Adipose tissue (tissue), 3 donors: ENCODE measurements around the gene TNIK. TPM values are rescaled to one million over a fixed set of nuclear protein-coding genes. Genes with fewer than 3 reads are reported as not detected.

Experiments used
- H3K27ac ChIP-seq: one replicate; pipeline ENCODE4 v1.5.1; 2013; ENCODE audit warnings: low read depth, low read length
- WGBS, 3 donors: extraction: QIAGEN DNeasy Blood & Tissue Kit; methylation state at CpG; one replicate each; pipeline ENCODE4 v1.1.7; 2013; 5-methylcytosine and 5-hydroxymethylcytosine counted together
- polyA plus RNA-seq, 3 donors: library from polyadenylated mRNA; stranded (reverse); fragments of 200-250 nt; gene quantifications; one replicate each; pipeline ENCODE4 v1.2.3, GENCODE V29; 2013
- donor health status: healthy with polysubstance abuse.
- donor health status: Bipolar disorder and iron deficiency.
- donor health status: healthy.

TNIK gene
- polyA plus RNA-seq, 3 donors, result 0.91 to 6.6 (median 1.5) TPM

DNA sequence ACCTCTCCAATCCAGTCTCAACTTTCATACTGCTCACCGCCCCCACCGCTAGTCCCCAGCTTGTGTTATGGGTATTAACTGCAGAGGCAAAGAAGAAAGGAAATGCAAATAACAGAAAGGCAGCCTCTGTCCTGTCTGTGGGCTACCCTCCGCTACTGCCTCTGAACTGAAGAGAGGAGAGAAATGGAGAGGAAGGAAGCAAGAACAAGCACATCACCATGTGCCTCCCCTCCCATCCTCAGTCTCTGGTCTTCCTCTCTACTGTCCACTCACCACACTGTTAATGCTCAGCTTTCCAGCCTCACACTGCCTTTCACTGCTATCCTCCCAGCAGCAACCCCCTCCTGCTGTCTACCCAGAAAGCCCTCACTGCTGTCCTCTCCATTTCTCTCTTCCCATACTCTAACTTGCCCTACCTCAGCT lies 294.7 kb downstream of the TNIK start:
- 86 to 95% (median 93%) methylated on average over 3 of the region's 3 CpGs for WGBS, 3 donors
- H3K27ac ChIP-seq, result no peak overlapping the region

DNA sequence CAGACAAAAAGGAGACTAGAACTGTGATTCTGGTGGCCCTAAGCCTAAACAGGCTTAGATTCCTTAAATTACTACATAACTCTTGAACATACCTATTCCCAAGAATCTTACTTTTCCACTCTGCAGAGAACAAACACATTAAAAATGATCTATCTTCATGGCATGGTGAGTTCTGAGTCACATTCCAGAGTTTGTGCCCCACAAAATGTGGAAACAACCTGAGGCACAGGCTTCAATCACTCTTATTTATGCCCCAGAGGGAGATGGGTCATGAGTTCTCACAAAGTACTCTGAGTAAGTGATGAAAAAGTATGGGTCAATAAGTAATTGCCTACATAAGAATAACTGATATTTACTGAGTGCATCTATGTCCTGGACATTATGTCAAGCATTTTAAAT lies 296.1 kb downstream of the TNIK start:
- no peak overlapping the region for H3K27ac ChIP-seq

DNA sequence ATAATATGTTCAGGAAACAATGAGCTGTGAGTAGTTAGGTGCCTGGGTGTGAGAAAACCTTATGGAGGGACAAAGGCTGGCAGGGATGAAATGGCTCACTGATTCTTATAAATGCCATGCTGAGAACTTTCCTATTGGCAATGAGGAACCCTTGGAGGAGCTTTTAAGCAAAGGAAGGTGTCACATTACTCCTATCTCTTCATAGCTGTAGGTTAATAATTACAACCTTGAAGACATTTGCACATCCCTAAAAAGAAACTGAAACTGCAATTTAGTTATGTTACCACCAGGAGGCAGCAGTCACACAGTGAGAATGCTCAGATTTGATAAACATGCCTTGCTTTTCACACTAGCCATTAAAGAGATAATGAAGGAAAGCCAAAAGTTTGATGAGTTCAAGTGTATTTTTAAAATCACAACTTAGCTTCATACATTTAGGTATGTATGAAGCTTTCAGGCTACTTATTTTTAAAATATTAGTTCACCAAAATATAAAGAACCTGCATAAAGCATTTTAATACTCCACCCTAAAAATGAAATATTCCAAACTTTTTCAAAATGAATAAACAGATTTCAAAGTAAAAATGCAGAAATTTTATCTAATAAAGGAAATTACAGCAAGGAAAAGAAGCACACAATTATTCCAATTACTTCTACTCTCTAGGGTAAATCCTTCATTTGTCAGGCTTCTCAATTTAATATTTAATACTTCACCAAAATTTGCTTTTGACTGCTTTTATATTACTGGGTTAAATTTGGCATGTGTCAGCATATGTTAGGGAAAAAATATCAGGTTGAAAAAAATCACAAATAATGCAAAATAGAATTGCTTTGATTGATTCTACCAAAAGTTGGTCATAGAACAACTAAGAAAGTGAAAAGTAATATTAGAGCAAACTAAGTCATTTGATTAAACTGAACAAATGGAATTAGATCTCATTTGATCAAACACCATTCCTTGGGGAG lies 296.8 kb downstream of the TNIK start:
- no peak overlapping the region for H3K27ac ChIP-seq

DNA sequence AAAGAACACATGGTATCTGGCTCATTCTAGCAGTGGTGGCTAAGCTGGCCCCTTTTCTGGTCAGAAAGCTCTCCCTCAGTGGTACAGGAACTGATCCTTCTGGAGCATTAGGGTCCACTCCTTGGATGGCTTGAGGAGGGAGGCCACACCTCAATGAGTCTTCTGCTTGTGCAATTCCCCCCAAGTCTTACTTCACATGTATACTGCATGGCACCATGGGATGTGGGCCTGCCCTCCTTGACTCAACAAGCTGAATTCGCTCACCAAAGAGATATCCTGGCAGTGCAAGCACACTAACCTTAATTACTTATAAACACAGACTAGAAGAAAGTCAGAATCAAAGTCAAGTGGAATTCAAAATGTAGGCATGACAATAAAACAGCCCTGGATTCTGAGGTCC lies 299.9 kb downstream of the TNIK start:
- WGBS, 3 donors, result 96 to 100% (median 100%) methylated on average over 1 of the region's 1 CpG
- no peak overlapping the region for H3K27ac ChIP-seq

DNA sequence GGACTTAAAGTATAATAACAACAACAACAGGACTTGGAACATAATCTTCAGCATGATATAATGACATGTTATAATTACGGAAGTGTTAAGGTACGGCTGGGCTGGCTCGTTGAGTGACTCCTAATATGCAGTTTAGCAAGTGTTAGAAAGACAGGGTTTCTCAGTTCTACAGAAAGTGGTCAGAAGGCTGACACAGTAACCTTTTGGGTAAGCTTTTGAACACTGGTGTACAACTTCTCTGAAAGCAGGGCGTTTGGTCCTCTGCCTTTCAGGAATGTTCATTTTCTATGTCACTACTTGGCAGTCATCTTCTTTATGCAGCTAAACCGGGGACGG lies 300.4 kb downstream of the TNIK start:
- WGBS, 3 donors, result 90 to 94% (median 92%) methylated on average over 6 of the region's 6 CpGs
- H3K27ac ChIP-seq, result no peak overlapping the region

DNA sequence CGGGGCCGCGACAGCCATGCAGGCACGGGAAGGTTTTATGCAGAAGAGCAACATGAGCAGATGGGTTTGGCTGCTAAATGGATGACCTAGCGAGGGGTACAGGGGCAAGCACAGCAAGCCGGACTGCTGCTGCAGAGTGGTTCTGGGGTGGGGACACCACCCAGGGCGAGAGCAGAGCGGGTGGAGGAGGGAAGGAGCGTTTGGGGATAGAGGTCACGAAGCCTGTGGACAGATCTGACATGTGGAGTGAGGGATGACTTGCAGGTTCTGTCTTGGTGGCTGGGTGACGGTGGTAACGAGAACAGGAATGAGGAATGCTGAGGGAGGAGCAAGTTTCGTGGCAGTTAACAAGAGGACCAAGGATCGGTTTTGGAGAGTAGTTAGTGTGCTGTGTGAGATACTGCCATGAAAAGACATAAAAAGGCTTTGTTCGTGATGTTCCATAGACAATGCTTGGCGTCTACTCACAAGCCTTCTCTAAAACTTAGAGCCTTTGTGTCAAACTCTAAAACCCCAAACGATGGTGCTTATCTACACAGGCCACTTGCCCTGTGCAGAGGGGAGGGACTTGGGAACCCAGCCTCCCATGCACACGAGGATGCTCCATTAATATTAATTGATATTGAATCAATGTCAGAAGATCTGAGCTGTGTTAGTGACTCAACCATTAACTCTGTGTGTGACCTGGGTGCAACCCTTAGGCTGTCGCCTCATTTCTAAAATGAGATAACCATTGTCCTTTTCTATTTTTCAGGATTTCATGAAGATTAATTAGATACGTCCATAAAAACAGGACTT lies 301.0 kb downstream of the TNIK start:
- H3K27ac ChIP-seq, result no peak overlapping the region
- WGBS, 3 donors, result 88 to 91% (median 90%) methylated on average over 20 of the region's 20 CpGs

DNA sequence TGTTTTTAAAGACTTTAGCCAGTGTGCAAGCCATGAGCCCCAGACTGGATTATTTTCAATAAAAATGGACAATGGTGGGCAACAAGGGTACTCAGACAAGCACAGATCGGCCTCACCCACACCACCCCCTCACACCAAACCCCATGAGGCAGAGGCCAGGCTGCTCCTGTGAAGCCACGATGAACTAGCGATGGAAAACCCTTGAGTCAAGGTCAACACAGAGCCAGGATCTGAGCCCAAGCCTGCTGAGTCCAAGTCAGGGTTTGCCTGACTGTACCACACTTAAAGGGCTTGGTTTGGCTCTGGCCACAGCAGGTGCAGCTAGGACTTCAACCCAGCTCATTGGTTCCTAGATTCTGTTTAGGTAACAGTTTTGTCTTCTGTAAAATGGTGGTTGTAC lies 302.2 kb downstream of the TNIK start:
- 89 to 93% (median 90%) methylated on average over 3 of the region's 3 CpGs for WGBS, 3 donors
- no peak overlapping the region for H3K27ac ChIP-seq

DNA sequence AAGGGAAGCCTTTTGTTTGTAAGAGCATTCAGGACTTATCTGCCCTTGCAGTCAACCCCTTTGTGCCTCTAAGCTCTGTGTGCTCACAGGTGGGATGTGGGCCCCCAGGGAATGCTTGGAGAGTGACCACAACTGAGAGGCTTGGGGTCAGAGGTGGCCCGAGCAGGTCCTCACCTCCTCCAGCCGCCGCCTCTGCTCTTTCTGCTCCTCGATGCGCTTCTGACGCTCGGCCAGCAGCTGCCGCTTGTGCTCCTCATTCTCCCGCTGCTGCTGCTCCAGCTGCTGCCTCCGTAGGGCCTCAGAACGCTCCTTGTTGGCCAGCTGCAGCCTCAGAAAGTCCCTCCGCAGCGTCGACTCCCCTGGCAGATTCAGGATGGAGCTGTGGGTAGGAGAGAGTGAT lies 302.9 kb downstream of the TNIK start:
- 79 to 83% (median 81%) methylated on average over 14 of the region's 14 CpGs for WGBS, 3 donors
- H3K27ac ChIP-seq, result no peak overlapping the region

DNA sequence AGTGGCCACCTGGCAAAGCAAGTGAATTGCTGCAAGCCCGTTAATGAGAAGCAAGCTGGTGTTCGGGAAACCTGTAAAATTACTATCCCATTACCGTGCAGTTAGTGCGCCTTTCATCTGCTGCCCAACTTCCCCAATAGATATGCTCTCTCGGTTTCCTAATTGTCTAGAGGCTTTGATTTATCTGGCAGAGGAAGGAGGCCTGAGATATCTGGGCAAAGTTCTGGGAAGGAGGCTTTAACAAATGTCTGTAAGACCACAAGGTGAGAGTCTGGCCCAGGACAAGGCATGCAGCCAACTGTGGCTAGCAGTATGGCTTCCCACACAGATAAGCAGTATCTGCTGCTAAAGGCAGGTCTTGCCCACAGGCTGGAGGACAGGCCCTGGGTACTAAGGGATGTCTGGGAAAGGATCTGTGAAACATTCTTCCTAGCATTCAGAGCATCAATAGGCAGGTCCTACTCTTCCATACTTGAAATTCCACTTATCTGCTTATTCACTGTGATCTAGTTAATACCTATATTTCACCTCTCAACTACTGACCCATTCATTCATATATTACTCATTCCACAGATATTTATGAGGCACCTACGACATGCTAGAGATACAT lies 303.7 kb downstream of the TNIK start:
- H3K27ac ChIP-seq, result no peak overlapping the region
- WGBS, 3 donors, result 81 to 87% (median 81%) methylated on average over 6 of the region's 6 CpGs

DNA sequence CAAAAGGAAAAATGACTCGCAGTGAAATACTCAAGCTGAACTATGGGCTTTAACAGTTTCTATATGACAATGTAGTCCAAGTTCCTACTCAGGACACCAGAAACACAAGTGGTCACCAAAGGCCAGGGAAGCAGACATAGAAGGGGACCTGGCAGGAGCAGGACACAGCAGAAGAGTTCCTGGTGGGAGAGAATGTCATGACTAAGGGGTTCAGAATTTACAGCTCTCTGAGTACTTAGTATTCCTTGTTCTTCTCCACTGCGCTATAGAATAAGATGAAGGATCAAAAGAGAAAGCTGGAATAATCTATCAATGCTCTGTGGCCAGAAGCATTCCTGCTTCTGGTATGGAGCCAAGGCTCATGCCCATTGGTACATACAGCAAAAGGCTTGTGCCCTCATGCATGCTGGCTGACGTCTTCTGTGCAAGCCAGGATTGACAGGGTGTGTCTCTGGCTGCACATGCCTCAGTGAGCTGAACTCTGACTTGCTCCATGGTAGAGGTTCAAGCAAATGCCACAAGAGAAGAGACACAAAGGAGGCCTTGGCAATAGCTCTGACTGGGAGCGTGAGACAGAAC lies 305.0 kb downstream of the TNIK start:
- 90 to 93% (median 93%) methylated on average over 4 of the region's 4 CpGs for WGBS, 3 donors
- H3K27ac ChIP-seq, result no peak overlapping the region

DNA sequence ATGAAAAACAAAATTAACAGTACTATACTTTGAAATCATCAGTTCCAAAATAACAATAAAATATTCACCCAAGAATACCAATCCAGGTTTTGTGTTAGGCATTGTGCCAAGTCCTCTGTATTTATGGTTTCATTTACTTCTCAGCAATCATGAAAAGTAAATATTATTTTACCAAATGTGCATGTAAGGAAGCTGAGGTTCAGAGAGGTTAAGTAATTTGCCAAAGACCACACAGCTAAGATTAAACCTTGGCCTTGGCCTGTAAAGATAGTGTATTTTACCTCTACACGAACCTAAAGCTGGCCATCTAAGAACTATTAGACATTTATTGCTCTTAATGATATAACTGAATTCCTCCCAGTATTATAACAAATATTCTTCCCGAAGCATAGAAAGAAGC lies 309.3 kb downstream of the TNIK start:
- H3K27ac ChIP-seq, result no peak overlapping the region
- 60 to 84% (median 79%) methylated on average over 2 of the region's 2 CpGs for WGBS, 3 donors

DNA sequence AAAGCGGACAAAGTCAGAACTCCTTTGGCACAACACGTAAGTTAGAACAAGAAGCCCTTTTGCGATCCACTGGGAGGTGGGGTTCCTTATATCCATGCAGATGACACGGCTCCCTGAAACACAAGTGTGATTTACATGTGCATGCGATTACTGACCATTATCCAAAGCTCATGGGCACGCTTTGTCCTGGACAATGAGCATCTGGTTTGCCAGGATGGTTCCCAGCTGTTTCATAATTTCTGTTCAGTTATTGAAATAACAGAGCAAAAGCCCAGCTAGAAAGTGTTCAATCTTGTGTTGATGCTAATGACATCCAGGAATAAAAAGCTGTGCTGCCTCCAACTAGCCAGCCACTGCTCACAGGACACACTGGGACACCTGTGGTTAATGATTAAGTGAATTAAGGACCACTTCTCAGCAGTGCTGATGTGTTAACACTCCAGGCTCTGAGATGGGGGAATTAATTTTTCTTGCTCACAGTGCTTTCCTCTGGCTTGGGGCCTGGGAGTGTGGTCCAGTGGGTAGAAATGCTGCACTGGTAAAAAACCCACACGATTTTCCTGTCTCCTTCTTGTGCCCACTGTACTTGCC lies 310.6 kb downstream of the TNIK start:
- 89 to 92% (median 90%) methylated on average over 7 of the region's 7 CpGs for WGBS, 3 donors
- no peak overlapping the region for H3K27ac ChIP-seq

DNA sequence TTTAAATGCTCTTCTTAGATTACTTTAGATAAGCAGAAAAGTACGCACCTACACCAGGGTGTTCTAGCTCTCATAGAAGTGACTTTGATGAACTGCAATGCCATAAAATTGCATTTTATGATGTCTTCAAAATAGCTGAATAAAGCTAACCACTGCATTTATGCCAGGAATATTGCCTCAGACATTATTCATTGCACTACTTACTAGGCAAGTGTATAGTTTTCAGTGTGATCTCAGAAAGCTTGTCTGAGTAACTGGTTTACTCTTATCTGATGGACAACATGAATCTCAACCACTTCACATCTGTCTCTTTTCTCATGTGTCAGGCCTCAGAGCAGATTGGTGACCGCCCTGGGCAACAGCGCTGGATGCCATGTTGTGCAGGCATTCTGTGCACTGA lies 314.4 kb downstream of the TNIK start:
- 78 to 97% (median 95%) methylated on average over 3 of the region's 3 CpGs for WGBS, 3 donors
- H3K27ac ChIP-seq, result no peak overlapping the region

DNA sequence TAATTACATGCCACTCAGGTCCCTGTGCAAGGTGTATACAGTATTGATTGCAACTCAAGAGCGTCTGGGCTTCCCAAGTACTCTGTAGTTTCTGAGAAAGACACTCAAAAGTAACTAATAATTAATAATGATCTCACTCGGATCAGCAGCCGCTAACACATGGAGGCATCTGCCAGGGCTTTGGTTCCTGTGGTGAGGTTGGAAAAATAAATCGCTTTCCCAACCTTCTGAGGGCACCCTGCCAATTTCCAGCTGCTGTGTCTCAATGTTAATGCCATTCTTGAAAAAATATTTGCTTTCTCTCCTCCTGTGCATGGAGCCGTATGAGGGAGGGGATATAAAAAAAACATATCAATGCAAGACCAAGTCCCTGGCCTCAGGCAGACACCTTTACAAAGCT lies 317.2 kb downstream of the TNIK start:
- WGBS, 3 donors, result 23 to 75% (median 70%) methylated on average over 5 of the region's 5 CpGs
- H3K27ac ChIP-seq, result no peak overlapping the region

DNA sequence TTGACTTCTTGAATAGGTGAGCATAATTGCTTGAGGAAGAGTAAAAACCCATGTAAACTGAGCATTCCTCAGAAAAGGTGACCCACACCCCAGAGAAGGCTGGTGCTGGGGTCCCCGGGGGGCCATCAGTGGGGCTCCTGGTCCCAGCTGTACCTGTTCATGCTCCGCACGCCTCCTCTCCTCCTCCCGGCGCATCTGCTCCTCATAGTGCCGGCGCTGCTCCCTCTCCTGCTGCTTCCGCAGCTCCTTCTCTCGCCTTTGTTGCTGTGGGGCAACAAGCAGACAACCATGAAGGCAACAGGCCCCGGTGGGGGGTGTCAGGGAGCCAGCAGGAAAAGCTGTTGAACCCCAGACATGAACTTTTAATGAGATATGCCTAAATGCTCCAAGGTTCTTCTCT lies 320.0 kb downstream of the TNIK start:
- H3K27ac ChIP-seq, result no peak overlapping the region
- WGBS, 3 donors, result 96 to 97% (median 97%) methylated on average over 10 of the region's 10 CpGs

DNA sequence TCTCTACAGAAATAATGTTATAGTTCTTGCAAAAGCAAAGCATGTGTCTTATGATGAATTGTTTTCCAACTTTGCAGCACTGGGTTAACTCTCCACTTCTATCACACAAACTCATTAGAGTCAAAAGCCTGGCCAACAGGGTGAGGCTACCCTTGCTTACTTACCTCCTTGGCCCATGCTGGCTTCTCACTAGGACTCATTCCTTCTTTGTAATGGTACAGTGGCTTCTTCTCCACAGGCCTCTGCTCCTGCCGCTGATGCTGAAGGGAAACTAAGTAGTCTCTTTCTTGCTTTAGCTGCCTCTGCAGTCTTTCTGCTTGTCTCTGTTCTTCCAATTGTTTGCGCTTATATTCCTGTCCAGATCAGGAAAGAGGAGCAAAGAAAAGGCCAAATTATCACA lies 322.2 kb downstream of the TNIK start:
- WGBS, 3 donors, result 90 to 98% (median 98%) methylated on average over 2 of the region's 2 CpGs

DNA sequence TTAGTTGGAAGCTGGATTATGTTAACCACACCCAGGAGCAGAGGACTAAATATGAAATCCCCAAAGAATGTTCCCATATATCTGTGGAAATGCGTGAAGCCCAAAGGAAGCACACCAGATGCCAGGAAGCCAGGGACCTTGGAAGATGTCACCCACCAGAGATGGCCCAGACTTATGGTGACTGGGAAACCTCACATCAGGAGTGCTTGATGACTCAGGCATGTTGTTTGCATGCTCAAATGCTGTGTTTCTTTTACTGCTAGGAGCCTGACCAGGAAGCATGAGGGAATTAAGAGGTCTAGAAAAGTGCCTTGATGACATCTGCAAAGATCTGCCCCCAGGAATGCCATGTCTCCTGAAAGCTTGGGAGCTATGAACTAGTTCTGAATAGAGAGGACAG lies 324.7 kb downstream of the TNIK start:
- 75 to 84% (median 83%) methylated on average over 1 of the region's 1 CpG for WGBS, 3 donors
- no peak overlapping the region for H3K27ac ChIP-seq

More for the DNA sequence above, 322.2 kb downstream of the TNIK start:
- H3K27ac ChIP-seq, result no peak overlapping the region

DNA sequence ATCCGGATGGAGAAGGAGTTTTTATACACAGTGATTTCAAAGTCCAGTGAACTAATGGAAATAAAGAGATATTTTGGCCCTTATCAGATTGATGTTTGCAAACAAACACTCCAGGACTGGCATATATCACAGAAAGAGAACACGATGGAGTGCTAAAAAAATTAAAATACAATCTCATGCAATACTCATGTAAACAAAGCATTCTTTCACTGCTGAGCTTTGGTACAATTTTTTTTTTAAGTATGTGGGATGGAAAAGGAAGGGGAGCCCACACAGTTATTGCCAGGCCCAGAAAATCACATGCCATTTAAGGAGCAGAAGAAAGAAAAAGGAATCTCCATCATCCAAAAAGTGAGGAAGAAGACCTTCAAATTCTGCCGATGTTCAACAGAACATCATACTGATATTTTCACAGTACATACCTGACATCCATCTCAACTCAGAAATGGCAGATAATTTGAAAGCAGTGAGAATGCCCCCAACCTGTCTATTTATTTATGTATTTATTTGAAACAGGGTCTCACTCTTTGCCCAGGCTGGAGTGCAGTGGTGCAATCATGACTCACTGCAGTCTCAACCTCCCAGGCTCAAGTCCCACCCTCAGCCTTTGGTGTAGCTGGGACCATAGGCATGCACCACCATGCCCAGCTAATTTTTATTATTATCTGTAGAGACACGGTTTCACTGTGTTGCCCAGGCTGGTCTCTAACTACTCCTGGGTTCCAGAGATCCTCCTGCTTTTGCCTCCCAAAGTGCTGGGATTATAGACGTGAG lies 326.2 kb downstream of the TNIK start:
- WGBS, 3 donors, result 70 to 90% (median 83%) methylated on average over 5 of the region's 5 CpGs
- no peak overlapping the region for H3K27ac ChIP-seq
